IMR-90 (cell line): ENCODE results near the gene STARD10. TPM values are rescaled to one million over a fixed set of nuclear protein-coding genes. Genes with fewer than 3 reads are reported as not detected.

Experiments used
- ATAC-seq: fragments of 200-7000 bp; cut with Tn5 transposase; 2 replicates; pipeline ENCODE4 v1.9.1; 2020; ENCODE audit warnings: low read depth, mild to moderate bottlenecking, moderate library complexity
- BruUV-seq: library from RNA; stranded (reverse); fragments of 400-500 nt; replicated peaks from 2 replicates; lab custom pipeline; 2021; lab: Mats Ljungman, UMichigan
- CTCF ChIA-PET: fragments of 300-600 bp; formaldehyde crosslinking; extraction: SDS; loops from one replicate; lab custom pipeline; 2021; ENCODE audit warnings: antibody characterized with exemption; lab: Yijun Ruan, JAX
- POLR2A ChIA-PET: fragments of 300-600 bp; sonication (Branson Sonifier 250); formaldehyde crosslinking; loops from one replicate; lab custom pipeline; 2022; ENCODE audit warnings: antibody characterized with exemption; ENCODE audit not compliant: unreplicated experiment; lab: Charles Lee
- DNase-seq: peaks from one replicate; pipeline ENCODE4 v3.0.0; 2013
- H2AFZ ChIP-seq: replicated peaks from 2 replicates; pipeline ENCODE3; 2013; ENCODE audit warnings: low read length, mild to moderate bottlenecking; ENCODE audit not compliant: poor library complexity
- H2AK5ac ChIP-seq: 2 replicates; pipeline ENCODE4 v1.6.1; 2013; ENCODE audit warnings: low read depth, low read length, inconsistent platforms
- H2AK9ac ChIP-seq: replicated peaks from 2 replicates; pipeline ENCODE3; 2013; ENCODE audit warnings: mild to moderate bottlenecking, low read depth, low read length, moderate library complexity; ENCODE audit not compliant: poor library complexity
- H2BK120ac ChIP-seq: 2 replicates; pipeline ENCODE4 v1.6.1; 2013; ENCODE audit warnings: low read depth, low read length, inconsistent platforms
- H2BK15ac ChIP-seq: 3 replicates; pipeline ENCODE4 v1.6.1; 2013; ENCODE audit warnings: low read depth, low read length, inconsistent platforms
- H2BK20ac ChIP-seq: 2 replicates; pipeline ENCODE4 v1.6.1; 2013; ENCODE audit warnings: low read depth, mild to moderate bottlenecking, inconsistent platforms, low read length, moderate library complexity
- H2BK5ac ChIP-seq: 2 replicates; pipeline ENCODE4 v1.6.1; 2013; ENCODE audit warnings: mild to moderate bottlenecking, low read depth, low read length, inconsistent platforms; ENCODE audit not compliant: poor library complexity, severe bottlenecking
- H3K14ac ChIP-seq: replicated peaks from 2 replicates; pipeline ENCODE4 v1.6.1; 2013; ENCODE audit warnings: low read depth, low read length, inconsistent platforms
- H3K18ac ChIP-seq: 2 replicates; pipeline ENCODE4 v1.6.1; 2013; ENCODE audit warnings: low read depth, low read length, control low read depth
- H3K23ac ChIP-seq: 2 replicates; pipeline ENCODE4 v1.6.1; 2013; ENCODE audit warnings: low read depth, low read length, inconsistent platforms
- H3K27ac ChIP-seq: 2 replicates; pipeline ENCODE4 v1.5.1; 2013; ENCODE audit warnings: mild to moderate bottlenecking, control low read depth, low read length; ENCODE audit not compliant: insufficient read depth
- H3K27me3 ChIP-seq: 2 replicates; pipeline ENCODE4 v1.6.1; 2013; ENCODE audit warnings: low read length; ENCODE audit not compliant: control insufficient read depth, insufficient read depth
- H3K36me3 ChIP-seq: 2 replicates; pipeline ENCODE4 v1.6.1; 2013; ENCODE audit warnings: low read length, mixed read lengths; ENCODE audit not compliant: control insufficient read depth, insufficient read depth
- H3K4ac ChIP-seq: 2 replicates; pipeline ENCODE4 v1.6.1; 2013; ENCODE audit warnings: low read depth, low read length, inconsistent platforms
- H3K4me1 ChIP-seq: 2 replicates; pipeline ENCODE4 v1.6.1; 2013; ENCODE audit warnings: low read length, mixed read lengths; ENCODE audit not compliant: control insufficient read depth, insufficient read depth
- H3K4me2 ChIP-seq: 2 replicates; pipeline ENCODE4 v1.6.1; 2013; ENCODE audit warnings: low read depth, mild to moderate bottlenecking, control low read depth, low read length, moderate library complexity
- H3K4me3 ChIP-seq: 2 replicates; pipeline ENCODE4 v1.5.1; 2013; ENCODE audit warnings: low read depth, mild to moderate bottlenecking, control low read depth, low read length, moderate library complexity; ENCODE audit not compliant: insufficient read depth
- H3K56ac ChIP-seq: 2 replicates; pipeline ENCODE4 v1.6.1; 2013; ENCODE audit warnings: low read length, inconsistent platforms; ENCODE audit not compliant: insufficient read depth; ENCODE audit errors: extremely low read depth
- H3K79me1 ChIP-seq, 2 experiments: 2 replicates each; pipeline ENCODE4 v1.6.1; 2013; ENCODE audit warnings: low read length in 2 of 2, inconsistent platforms in 1 of 2, low read depth in 1 of 2
- H3K9ac ChIP-seq: 2 replicates; pipeline ENCODE4 v1.6.1; 2013; ENCODE audit warnings: low read depth, low read length, control low read depth
- H3K9me1 ChIP-seq: 2 replicates; pipeline ENCODE4 v1.6.1; 2013; ENCODE audit warnings: low read length, inconsistent platforms; ENCODE audit not compliant: insufficient read depth
- H3K9me3 ChIP-seq: 2 replicates; pipeline ENCODE4 v1.6.1; 2013; ENCODE audit warnings: low read length; ENCODE audit not compliant: control insufficient read depth, insufficient read depth
- H4K20me1 ChIP-seq: 2 replicates; pipeline ENCODE4 v1.6.1; 2013; ENCODE audit warnings: low read length, inconsistent platforms; ENCODE audit not compliant: insufficient read depth
- H4K5ac ChIP-seq: 2 replicates; pipeline ENCODE4 v1.6.1; 2013; ENCODE audit warnings: mild to moderate bottlenecking, low read depth, low read length, control low read depth
- H4K8ac ChIP-seq, 2 experiments: 2 replicates each; pipeline ENCODE4 v1.6.1; 2013; ENCODE audit warnings: low read depth in 2 of 2, low read length in 2 of 2, control low read depth in 1 of 2, inconsistent platforms in 1 of 2
- H4K91ac ChIP-seq: 2 replicates; pipeline ENCODE4 v1.6.1; 2013; ENCODE audit warnings: low read depth, low read length, inconsistent platforms; ENCODE audit not compliant: insufficient read depth
- MAFK ChIP-seq: IDR thresholded peaks from 2 replicates; pipeline ENCODE4 v1.6.1; 2012; ENCODE audit warnings: low read depth, low read length, improper control_type of control experiment
- POLR2A ChIP-seq: IDR thresholded peaks from 2 replicates; pipeline ENCODE4 v1.6.1; 2012; ENCODE audit warnings: mild to moderate bottlenecking, low read depth, low read length
- WGBS, 2 experiments: methylation state at CpG; one replicate each; pipeline versions ENCODE4 v1.1.5 to v1.1.7; 2013; ENCODE audit warnings: missing lambda C conversion rate in 2 of 2; ENCODE audit not compliant: insufficient read length in 1 of 2; ENCODE audit errors: extremely low coverage in 2 of 2; 5-methylcytosine and 5-hydroxymethylcytosine counted together
- dilution Hi-C: fragments of 300-500 bp; cut with HindIII; formaldehyde crosslinking; loops from one replicate; pipeline ENCODE4 v1.14.3; 2018; ENCODE audit warnings: low sequenced_read_pairs; ENCODE audit not compliant: unreplicated experiment
- in situ Hi-C: fragments of 300-500 bp; cut with MboI; formaldehyde crosslinking; loops from 3 replicates; pipeline ENCODE4 v1.14.3; 2019; ENCODE audit warnings: low sequenced_read_pairs, inconsistent platforms, mixed read lengths
- intact Hi-C: fragments of 100-400 bp; cut with micrococcal nuclease; formaldehyde crosslinking; loops from 2 replicates; pipeline ENCODE4 v1.10.0; 2022
- polyA plus RNA-seq, 3 experiments: library from polyadenylated mRNA; depleted of rRNA; stranded (reverse); fragments of >200 nt; gene quantifications; 2 replicates each; pipeline ENCODE4 v1.2.3, GENCODE V29; 2012; ENCODE audit warnings: low replicate concordance in 1 of 3
- total RNA-seq: library from RNA; depleted of rRNA; stranded (reverse); fragments of >200 nt; gene quantifications from 2 replicates; pipeline ENCODE4 v1.2.3, GENCODE V29; 2012

Gene STARD10
- total and polyA plus RNA-seq, 2 of the 4 experiments (the other 2 are of a cell fraction), result 23.8 to 37.4 TPM

- Histone ChIP-seq H2AK9ac (no peak overlapping the region), H2BK120ac (no peak overlapping the region), H4K8ac (no peak overlapping the region), H3K79me1 (peaks cover 0 to 23% of the 10 kb centered on the region in 2 experiments; a peak in 3 of 4 replicates), H3K23ac (no peak overlapping the region), H3K14ac (no peak overlapping the region), H3K27me3 (no peaks in the 10 kb centered on the region), H2BK5ac (no peak overlapping the region), H2BK15ac (no peak overlapping the region), H3K27ac (no peak overlapping the region), H3K18ac (no peak overlapping the region), H3K9ac (no peak overlapping the region), H4K5ac (no peak overlapping the region), H3K9me3 (no peaks in the 10 kb centered on the region), H3K56ac (0 out of 2 replicates have a peak overlapping the region, but pooled peaks have one; percentile 14), H2BK20ac (no peak overlapping the region), H3K9me1 (0 out of 2 replicates have a peak, but pooled peaks cover 6% of the 10 kb centered on the region), H4K20me1 (peaks cover 28% of the 10 kb centered on the region), H4K91ac (no peak overlapping the region), H3K36me3 (peaks cover 74% of the 10 kb centered on the region), H3K4me2 (no peak overlapping the region), H3K4me1 (peaks cover 16% of the 10 kb centered on the region), H2AFZ (no peak overlapping the region), H3K4ac (no peak overlapping the region), H2AK5ac (no peak overlapping the region), H3K4me3 (no peak overlapping the region)
- dilution Hi-C loops (no loop called here), in situ Hi-C loops (no loop called here), intact Hi-C loops (no loop called here)
- ATAC-seq (no peak), DNase-seq (no peak)
- POLR2A ChIA-PET, result interaction anchor here (0.6 kb wide), 1 partner anchor 117 kb away, joined by 3 read pairs; no protein-coding TSS in a partner anchor
- no TSS peak for BruUV-seq
- TF ChIP-seq MAFK (0 out of 2 replicates have a peak, but pooled peaks have one; percentile 29), POLR2A (no peak)
- 80% methylated on average over 8 of the region's 12 CpGs; no CpG with 5 or more reads in 1 of the 2 experiments for WGBS, 2 experiments
- CTCF ChIA-PET, result no interaction called here
Measured at GRCh38 chr11:72705442-72706365, 88.1 kb downstream of the STARD10 start.
